ENCODE data around the gene NBPF1. TPM values are rescaled to one million over a fixed set of nuclear protein-coding genes. Genes with fewer than 3 reads are reported as not detected.
"Not testable (repeated sequence)": the region's sequence is repeated elsewhere in the genome, so short reads cannot be mapped to it uniquely, and the experiment has no call there.

Gene NBPF1
- total and polyA plus RNA-seq, 7 experiments from 2014 or later: 7.0 to 25.7 (median 16.0) TPM

GRCh38 chr1:16649390-16649789, 36.0 kb upstream of the NBPF1 start:
- H3K4me1 Mint-ChIP-seq; H3K36me3 Mint-ChIP-seq; POLR2A ChIA-PET; CTCF ChIA-PET; intact Hi-C loops (cut with micrococcal nuclease); H3K4me3 Mint-ChIP-seq; H3K27me3 ChIP-seq (ENCODE audit: control insufficient read depth in 2 of 2, insufficient read depth in 2 of 2, low read length in 2 of 2); H3K9me3 ChIP-seq (ENCODE audit: control insufficient read depth in 2 of 3, low read length in 3 of 3); H3K9me3 Mint-ChIP-seq; H3K36me3 ChIP-seq (ENCODE audit: control insufficient read depth in 2 of 3, insufficient read depth in 3 of 3, low read length in 3 of 3); H3K27ac ChIP-seq (ENCODE audit: low read depth, low read length); H3K27ac Mint-ChIP-seq; H3K4me3 ChIP-seq (ENCODE audit: low read length); ATAC-seq: not testable (repeated sequence)
- H3K4me1 ChIP-seq (ENCODE audit: control insufficient read depth in 2 of 2, insufficient read depth in 2 of 2, low read length in 2 of 2): peaks cover 8 to 12% of the 10 kb centered on the region in 2 donors
- DNase-seq: peak in 2 of 9 donors; percentile 3 to 25
- peaks cover 0 to 21% (median 0%) of the 10 kb centered on the region in 5 donors for H3K27me3 Mint-ChIP-seq

- H3K4me3 ChIP-seq (ENCODE audit: low read length); POLR2A ChIA-PET; H3K9me3 Mint-ChIP-seq; CTCF ChIA-PET; H3K27me3 ChIP-seq (ENCODE audit: control insufficient read depth in 2 of 2, insufficient read depth in 2 of 2, low read length in 2 of 2); H3K27ac ChIP-seq (ENCODE audit: low read depth, low read length); H3K36me3 Mint-ChIP-seq; H3K36me3 ChIP-seq (ENCODE audit: control insufficient read depth in 2 of 3, insufficient read depth in 3 of 3, low read length in 3 of 3); intact Hi-C loops (cut with micrococcal nuclease); H3K9me3 ChIP-seq (ENCODE audit: control insufficient read depth in 2 of 3, low read length in 3 of 3); H3K4me1 Mint-ChIP-seq; ATAC-seq; H3K27ac Mint-ChIP-seq: not testable (repeated sequence)
- H3K4me1 ChIP-seq (ENCODE audit: control insufficient read depth in 2 of 2, insufficient read depth in 2 of 2, low read length in 2 of 2): peaks cover 12 to 16% of the 10 kb centered on the region in 2 donors
- Mint-ChIP-seq H3K4me3 (peak overlapping the region in 2 of 10 donors; percentile 45 to 57), H3K27me3 (peaks cover 0 to 21% (median 0%) of the 10 kb centered on the region in 5 donors)
- peak in 1 of 9 donors; percentile 3 for DNase-seq
Measured at GRCh38 chr1:16648756-16649155, 35.4 kb upstream of the NBPF1 start.

- H3K4me3 ChIP-seq (ENCODE audit: low read length); POLR2A ChIA-PET; H3K4me1 Mint-ChIP-seq; H3K27me3 ChIP-seq (ENCODE audit: control insufficient read depth in 2 of 2, insufficient read depth in 2 of 2, low read length in 2 of 2); H3K36me3 ChIP-seq (ENCODE audit: control insufficient read depth in 2 of 3, insufficient read depth in 3 of 3, low read length in 3 of 3); CTCF ChIA-PET; H3K27ac Mint-ChIP-seq; H3K36me3 Mint-ChIP-seq; H3K9me3 Mint-ChIP-seq; H3K27ac ChIP-seq (ENCODE audit: low read depth, low read length); intact Hi-C loops (cut with micrococcal nuclease); H3K9me3 ChIP-seq (ENCODE audit: control insufficient read depth in 2 of 3, low read length in 3 of 3); ATAC-seq: not testable (repeated sequence)
- DNase-seq: peak in 3 of 9 donors; percentile 1 to 15 (median 5)
- Mint-ChIP-seq H3K27me3 (peaks cover 0 to 21% (median 0%) of the 10 kb centered on the region in 5 donors), H3K4me3 (peak overlapping the region in 3 of 10 donors; percentile 39 to 57 (median 45))
- peaks cover 17 to 21% of the 10 kb centered on the region in 2 donors for H3K4me1 ChIP-seq (ENCODE audit: control insufficient read depth in 2 of 2, insufficient read depth in 2 of 2, low read length in 2 of 2)
Measured at GRCh38 chr1:16648250-16648649, 34.9 kb upstream of the NBPF1 start.

DNA sequence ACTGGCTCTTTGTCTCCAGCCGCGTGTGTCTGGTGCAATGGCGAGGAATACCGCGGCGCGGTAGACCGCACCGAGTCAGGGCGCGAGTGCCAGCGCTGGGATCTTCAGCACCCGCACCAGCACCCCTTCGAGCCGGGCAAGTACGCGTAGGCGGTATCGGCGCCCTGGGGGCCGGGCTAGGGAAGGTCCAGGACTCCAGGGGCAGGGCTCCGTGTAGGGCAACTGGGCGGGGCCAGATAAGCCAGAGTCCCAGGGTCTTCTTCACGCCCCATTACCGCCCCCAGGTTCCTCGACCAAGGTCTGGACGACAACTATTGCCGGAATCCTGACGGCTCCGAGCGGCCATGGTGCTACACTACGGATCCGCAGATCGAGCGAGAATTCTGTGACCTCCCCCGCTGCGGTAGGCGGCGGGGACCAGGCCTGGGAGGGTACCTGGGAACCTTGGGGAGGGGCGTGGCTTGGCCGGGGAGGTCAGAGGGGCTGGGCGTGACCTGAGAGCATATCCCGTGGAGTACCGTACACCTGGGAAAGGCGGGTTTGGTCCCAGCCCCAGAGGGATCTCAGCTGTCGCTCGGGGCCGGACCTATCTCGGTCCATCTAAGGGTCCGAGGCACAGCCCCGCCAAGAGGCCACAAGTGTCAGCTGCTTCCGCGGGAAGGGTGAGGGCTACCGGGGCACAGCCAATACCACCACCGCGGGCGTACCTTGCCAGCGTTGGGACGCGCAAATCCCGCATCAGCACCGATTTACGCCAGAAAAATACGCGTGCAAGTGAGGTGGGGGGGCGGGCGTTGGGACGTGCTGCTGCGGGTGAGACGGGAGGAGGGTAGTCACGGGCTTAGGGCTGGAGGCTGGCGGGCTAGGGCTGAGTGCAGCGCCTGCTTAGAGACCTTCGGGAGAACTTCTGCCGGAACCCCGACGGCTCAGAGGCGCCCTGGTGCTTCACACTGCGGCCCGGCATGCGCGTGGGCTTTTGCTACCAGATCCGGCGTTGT, 34.1 kb upstream of the NBPF1 start:
- H3K27ac ChIP-seq (ENCODE audit: low read depth, low read length); H3K36me3 ChIP-seq (ENCODE audit: control insufficient read depth in 2 of 3, insufficient read depth in 3 of 3, low read length in 3 of 3); H3K4me1 Mint-ChIP-seq; ATAC-seq; CTCF ChIA-PET; H3K9me3 Mint-ChIP-seq; intact Hi-C loops (cut with micrococcal nuclease); H3K9me3 ChIP-seq (ENCODE audit: control insufficient read depth in 2 of 3, low read length in 3 of 3); H3K27me3 ChIP-seq (ENCODE audit: control insufficient read depth in 2 of 2, insufficient read depth in 2 of 2, low read length in 2 of 2); POLR2A ChIA-PET; H3K36me3 Mint-ChIP-seq: not testable (repeated sequence)
- Mint-ChIP-seq H3K4me3 (peak overlapping the region in 8 of 10 donors; percentile 42 to 86 (median 70)), H3K27me3 (peaks cover 0 to 16% (median 0%) of the 10 kb centered on the region in 5 donors), H3K27ac (peak overlapping the region in 1 of 9 donors; percentile 87)
- H3K4me3 ChIP-seq (ENCODE audit: low read length): peak overlapping the region; percentile 21
- peaks cover 21 to 27% of the 10 kb centered on the region in 2 donors for H3K4me1 ChIP-seq (ENCODE audit: control insufficient read depth in 2 of 2, insufficient read depth in 2 of 2, low read length in 2 of 2)
- peak in 8 of 9 donors; percentile 22 to 58 (median 38) for DNase-seq

DNA sequence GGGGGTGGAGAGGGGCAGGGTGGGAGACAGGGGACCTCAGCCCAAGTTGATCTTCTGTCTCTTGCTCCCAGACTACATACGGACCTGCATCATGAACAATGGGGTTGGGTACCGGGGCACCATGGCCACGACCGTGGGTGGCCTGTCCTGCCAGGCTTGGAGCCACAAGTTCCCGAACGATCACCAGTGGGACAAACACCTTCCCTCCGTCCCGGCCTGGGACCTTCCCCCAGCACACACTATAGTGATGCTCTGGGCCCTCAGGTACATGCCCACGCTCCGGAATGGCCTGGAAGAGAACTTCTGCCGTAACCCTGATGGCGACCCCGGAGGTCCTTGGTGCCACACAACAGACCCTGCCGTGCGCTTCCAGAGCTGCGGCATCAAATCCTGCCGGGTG, 33.4 kb upstream of the NBPF1 start:
- H3K36me3 Mint-ChIP-seq; H3K4me3 ChIP-seq (ENCODE audit: low read length); ATAC-seq; H3K9me3 ChIP-seq (ENCODE audit: control insufficient read depth in 2 of 3, low read length in 3 of 3); H3K27me3 ChIP-seq (ENCODE audit: control insufficient read depth in 2 of 2, insufficient read depth in 2 of 2, low read length in 2 of 2); H3K9me3 Mint-ChIP-seq; intact Hi-C loops (cut with micrococcal nuclease); CTCF ChIA-PET; POLR2A ChIA-PET; H3K4me1 Mint-ChIP-seq; H3K36me3 ChIP-seq (ENCODE audit: control insufficient read depth in 2 of 3, insufficient read depth in 3 of 3, low read length in 3 of 3); H3K27ac ChIP-seq (ENCODE audit: low read depth, low read length): not testable (repeated sequence)
- H3K4me1 ChIP-seq (ENCODE audit: control insufficient read depth in 2 of 2, insufficient read depth in 2 of 2, low read length in 2 of 2): peaks cover 21 to 27% of the 10 kb centered on the region in 2 donors
- Mint-ChIP-seq H3K27me3 (peaks cover 0 to 13% (median 0%) of the 10 kb centered on the region in 5 donors), H3K4me3 (peak overlapping the region in 1 of 10 donors; percentile 71), H3K27ac (peak overlapping the region in 2 of 9 donors; percentile 33 to 48)
- DNase-seq: peak in 2 of 9 donors; percentile 1 to 15

DNA sequence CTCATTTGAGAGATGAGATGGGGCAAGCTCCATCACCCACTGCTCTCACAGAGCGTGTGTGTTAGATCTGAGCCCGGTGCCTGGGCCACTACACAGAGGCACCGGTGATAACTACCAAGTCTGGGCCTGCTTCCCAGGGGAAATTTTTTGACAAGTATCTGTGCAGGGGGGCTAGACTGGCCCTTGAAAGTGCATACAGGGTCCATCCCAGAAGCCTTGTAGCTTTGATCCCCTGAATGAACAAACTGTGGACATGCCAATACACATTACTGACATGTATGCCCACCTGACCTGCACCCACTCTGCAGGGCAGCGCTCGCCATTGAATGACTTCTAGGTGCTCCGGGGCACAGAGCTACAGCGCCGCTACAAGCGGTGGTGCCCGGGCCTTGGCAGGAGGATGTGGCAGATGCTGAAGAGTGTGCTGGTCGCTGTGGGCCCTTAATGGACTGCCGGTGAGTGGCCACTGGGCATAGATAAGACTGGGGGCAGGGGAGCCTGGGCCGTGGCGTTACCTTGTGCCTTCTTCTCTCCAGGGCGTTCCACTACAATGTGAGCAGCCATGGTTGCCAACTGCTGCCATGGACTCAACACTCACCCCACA, 32.8 kb upstream of the NBPF1 start:
- DNase-seq: peak in 2 of 9 donors; percentile 3 to 21
- H3K9me3 Mint-ChIP-seq; ATAC-seq; H3K36me3 ChIP-seq (ENCODE audit: control insufficient read depth in 2 of 3, insufficient read depth in 3 of 3, low read length in 3 of 3); intact Hi-C loops (cut with micrococcal nuclease); CTCF ChIA-PET; H3K9me3 ChIP-seq (ENCODE audit: control insufficient read depth in 2 of 3, low read length in 3 of 3); H3K4me1 Mint-ChIP-seq; H3K27ac ChIP-seq (ENCODE audit: low read depth, low read length); H3K27me3 ChIP-seq (ENCODE audit: control insufficient read depth in 2 of 2, insufficient read depth in 2 of 2, low read length in 2 of 2); H3K36me3 Mint-ChIP-seq; POLR2A ChIA-PET; H3K4me3 ChIP-seq (ENCODE audit: low read length): not testable (repeated sequence)
- H3K4me3 Mint-ChIP-seq: peak overlapping the region in 3 of 10 donors; percentile 38 to 71 (median 39)
- H3K27me3 Mint-ChIP-seq: peaks cover 0 to 13% (median 0%) of the 10 kb centered on the region in 5 donors
- peak overlapping the region in 3 of 9 donors; percentile 41 to 80 (median 43) for H3K27ac Mint-ChIP-seq
- peaks cover 21 to 27% of the 10 kb centered on the region in 2 donors for H3K4me1 ChIP-seq (ENCODE audit: control insufficient read depth in 2 of 2, insufficient read depth in 2 of 2, low read length in 2 of 2)
